GM12875 (cell line): ENCODE data around the gene PDS5B.

ENCODE experiments used
- H3K4me3 ChIP-seq: one replicate; pipeline ENCODE4 v1.5.1; 2011; ENCODE audit warnings: low read depth, low read length, control low read depth
- CTCF ChIP-seq: IDR thresholded peaks from 2 replicates; pipeline ENCODE4 v1.5.1; 2011; ENCODE audit warnings: low read depth, mild to moderate bottlenecking, control low read depth, inconsistent platforms, low read length, moderate library complexity, borderline replicate concordance; ENCODE audit not compliant: insufficient read depth

The PDS5B gene

DNA sequence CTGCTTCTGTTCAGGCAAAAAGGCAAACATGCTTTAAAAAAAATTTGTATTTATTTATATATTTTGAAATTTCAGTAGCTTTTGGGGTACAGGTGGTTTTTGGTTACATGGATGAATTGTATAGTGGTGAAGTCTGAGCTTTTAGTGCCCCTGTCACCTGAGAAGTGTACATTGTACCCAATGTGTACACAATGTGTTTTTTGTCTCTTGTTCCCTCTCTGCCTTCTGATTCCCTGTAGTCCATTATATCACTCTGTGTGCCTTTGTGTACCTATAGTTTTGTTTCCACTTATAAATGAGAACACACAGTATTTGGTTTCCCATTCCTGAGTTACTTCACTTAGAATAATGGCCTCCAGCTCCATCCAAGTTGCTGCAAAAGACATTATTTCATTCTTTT lies 77.4 kb downstream of the PDS5B start:
- H3K4me3 ChIP-seq, result no peak overlapping the region
- TF ChIP-seq CTCF, result no peak

DNA sequence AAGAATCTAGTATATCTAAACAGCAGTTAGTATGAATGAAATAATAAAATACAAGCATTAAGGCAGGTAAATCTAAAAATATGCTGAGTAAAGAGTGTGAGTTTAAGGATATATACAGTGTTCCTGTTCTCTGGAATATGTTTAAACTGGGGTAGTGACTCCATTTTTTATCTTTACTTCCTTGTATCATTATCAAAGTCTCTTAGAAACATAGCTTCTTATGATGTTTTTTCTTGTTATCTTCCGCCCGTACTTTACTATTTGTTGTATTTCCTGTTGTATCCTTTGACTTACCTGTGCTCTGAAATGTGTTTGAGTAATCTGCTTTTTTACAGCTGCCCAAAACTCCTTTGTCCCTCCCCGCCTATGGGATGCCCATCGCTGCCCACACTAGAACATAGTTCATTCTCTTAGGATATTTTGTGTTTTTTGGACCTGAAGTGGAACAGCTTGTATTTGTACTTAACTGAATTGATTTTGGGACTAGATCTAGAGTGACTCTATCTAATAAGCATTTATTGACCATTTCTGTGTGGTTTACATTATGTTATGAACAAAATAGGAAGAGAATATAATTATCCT lies 80.8 kb downstream of the PDS5B start:
- TF ChIP-seq CTCF, result no peak
- no peak overlapping the region for H3K4me3 ChIP-seq

DNA sequence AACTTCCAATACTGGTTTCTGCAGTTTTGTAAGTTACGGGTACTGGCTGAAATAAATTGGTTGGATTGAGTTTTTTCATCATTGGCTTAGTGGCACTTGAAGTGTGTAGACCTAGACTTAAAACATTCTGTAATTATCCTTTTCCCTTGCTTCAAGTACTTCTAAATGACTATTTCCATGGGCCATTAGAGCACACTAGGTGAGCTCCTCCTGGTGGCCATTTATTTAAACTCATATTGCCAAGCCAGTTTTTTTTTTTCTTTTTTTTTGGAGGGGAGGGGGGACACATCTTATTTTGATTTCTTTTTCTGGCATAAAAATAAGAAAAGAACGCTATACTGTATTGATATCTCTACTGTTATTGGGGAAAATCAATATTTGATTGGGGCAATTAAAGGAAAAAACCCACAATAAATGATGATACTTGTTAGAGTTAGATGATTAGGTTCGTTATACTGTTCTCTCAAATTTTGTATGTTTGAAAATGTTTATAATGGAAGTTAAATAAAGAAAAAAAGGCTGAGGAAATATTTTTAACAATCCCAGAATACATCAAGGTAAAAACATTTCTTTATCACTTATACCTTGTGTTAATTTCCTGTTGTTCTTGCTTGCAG lies 82.9 kb downstream of the PDS5B start:
- TF ChIP-seq CTCF, result peak; percentile 46; the same call in 1 of the 2 replicates

GRCh38 chr13:32674503-32674902 lies 88.3 kb downstream of the PDS5B start:
- no peak overlapping the region for H3K4me3 ChIP-seq
- no peak for TF ChIP-seq CTCF

More for the DNA sequence above, 82.9 kb downstream of the PDS5B start:
- no peak overlapping the region for H3K4me3 ChIP-seq

DNA sequence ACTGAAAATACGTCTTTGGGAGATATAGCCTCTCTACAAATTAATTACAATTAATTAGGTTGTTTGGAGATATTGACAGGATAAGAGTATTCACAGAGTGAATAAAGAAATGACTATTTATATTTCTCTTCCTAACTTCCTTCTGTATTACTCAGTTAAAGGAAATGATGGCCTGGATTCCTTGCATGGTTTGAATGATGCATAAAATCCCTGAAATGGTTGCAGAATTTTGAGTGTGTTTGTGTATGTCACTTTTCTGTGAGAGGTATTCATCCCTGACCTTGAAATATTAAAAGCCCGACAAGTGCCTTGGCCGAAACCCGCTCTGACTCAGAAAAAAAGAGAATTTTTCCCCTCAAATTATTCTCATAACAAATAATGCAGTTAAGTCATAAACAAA lies 90.0 kb downstream of the PDS5B start:
- no peak for TF ChIP-seq CTCF
- H3K4me3 ChIP-seq, result no peak overlapping the region

- TF ChIP-seq CTCF, result no peak
- H3K4me3 ChIP-seq, result no peak overlapping the region
These were observed 95.9 kb downstream of the PDS5B start for GRCh38 chr13:32682130-32682529.

DNA sequence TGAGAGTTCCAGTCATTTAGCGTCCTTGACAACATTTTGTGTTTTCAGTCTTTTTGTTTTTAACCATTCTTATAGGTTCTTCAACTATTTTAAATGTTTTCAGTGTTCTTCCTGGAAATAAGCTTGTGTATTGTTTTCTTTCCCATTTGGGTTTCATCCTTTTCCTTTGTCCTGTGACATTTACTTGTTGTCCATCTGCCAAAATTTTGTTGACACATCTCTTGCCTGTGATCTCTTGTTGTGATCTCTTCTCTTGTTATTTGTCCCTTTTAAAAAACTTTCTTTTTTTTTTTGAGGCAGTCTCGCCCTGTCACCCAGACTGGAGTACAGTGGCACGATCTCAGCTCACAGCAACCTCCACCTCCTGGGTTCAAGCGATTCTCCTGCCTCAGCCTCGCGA lies 96.5 kb downstream of the PDS5B start:
- no peak for TF ChIP-seq CTCF
- no peak overlapping the region for H3K4me3 ChIP-seq
